GM12878 (cell line): ENCODE measurements around the gene PRPF40B. TPM values are rescaled to one million over a fixed set of nuclear protein-coding genes. Genes with fewer than 3 reads are reported as not detected.

Experiments
- ATAC-seq: fragments of 200-7000 bp; cut with Tn5 transposase; 3 replicates; pipeline ENCODE4 v1.9.1; 2020; ENCODE audit warnings: mild to moderate bottlenecking, moderate library complexity
- BruUV-seq: library from RNA; stranded (reverse); fragments of 400-500 nt; replicated peaks from 2 replicates; lab custom pipeline; 2021; lab: Mats Ljungman, UMichigan
- CTCF ChIA-PET: fragments of 300-600 bp; sonication (Branson Sonifier 250); formaldehyde crosslinking; extraction: SDS; loops from one replicate; lab custom pipeline; 2021; ENCODE audit warnings: inconsistent platforms; lab: Yijun Ruan, JAX
- POLR2A ChIA-PET: fragments of 350-600 bp; formaldehyde crosslinking; extraction: SDS; loops from one replicate; lab custom pipeline; 2021; ENCODE audit warnings: inconsistent platforms; lab: Charles Lee
- RAD21 ChIA-PET: fragments of 300-600 bp; sonication (Branson Sonifier 250); formaldehyde crosslinking; loops from one replicate; lab custom pipeline; 2023; ENCODE audit warnings: antibody characterized with exemption; ENCODE audit not compliant: unreplicated experiment; lab: Charles Lee
- SMC1A ChIA-PET: fragments of 300-600 bp; sonication (Branson Sonifier 250); formaldehyde crosslinking; loops from one replicate; lab custom pipeline; 2023; ENCODE audit not compliant: unreplicated experiment, uncharacterized antibody; lab: Charles Lee
- DNase-seq: peaks from one replicate; pipeline ENCODE4 v3.0.0-alpha.2; 2011; ENCODE audit warnings: low read depth, low spot score
- FAIRE-seq: peaks from 3 replicates; lab custom pipeline; 2011; peaks lifted over from hg19 to GRCh38; lab: Jason Lieb, UNC
- H2AFZ ChIP-seq: 2 replicates; pipeline ENCODE4 v1.6.0; 2011; ENCODE audit warnings: low read depth, low read length, control low read depth; ENCODE audit not compliant: control insufficient read depth
- H3K27ac ChIP-seq: 2 replicates; pipeline ENCODE4 v1.5.1; 2011; ENCODE audit warnings: control low read depth; ENCODE audit not compliant: control insufficient read depth, insufficient read depth
- H3K27me3 ChIP-seq, 2 experiments: replicated peaks in 1 of 2; 2 replicates each; pipeline versions ENCODE4 v1.6.0 to v1.6.1; 2011; ENCODE audit warnings: low read length in 1 of 2; ENCODE audit not compliant: control insufficient read depth in 2 of 2, insufficient read depth in 2 of 2
- H3K36me3 ChIP-seq, 2 experiments: 2 replicates each; pipeline ENCODE4 v1.5.1; 2011; ENCODE audit warnings: low read length in 1 of 2; ENCODE audit not compliant: control insufficient read depth in 2 of 2, insufficient read depth in 2 of 2
- H3K4me1 ChIP-seq: 2 replicates; pipeline ENCODE4 v1.6.1; 2011; ENCODE audit warnings: mild to moderate bottlenecking, low read length, moderate library complexity, mixed read lengths; ENCODE audit not compliant: control insufficient read depth, insufficient read depth
- H3K4me2 ChIP-seq: 2 replicates; pipeline ENCODE4 v1.6.0; 2011; ENCODE audit warnings: control low read depth; ENCODE audit not compliant: control insufficient read depth, insufficient read depth
- H3K4me3 ChIP-seq: fragments of 200-600 bp; sonication (generic); 2 replicates; pipeline ENCODE4 v1.5.1; 2016
- H3K79me2 ChIP-seq: 2 replicates; pipeline ENCODE4 v1.6.0; 2011; ENCODE audit warnings: low read length; ENCODE audit not compliant: control insufficient read depth, insufficient read depth
- H3K9ac ChIP-seq: 2 replicates; pipeline ENCODE4 v1.8.0; 2011; ENCODE audit warnings: low read length, control low read depth, mixed read lengths; ENCODE audit not compliant: control insufficient read depth, insufficient read depth
- H3K9me3 ChIP-seq: replicated peaks from 3 replicates; pipeline ENCODE4 v1.5.1; 2011; ENCODE audit warnings: mild to moderate bottlenecking, low read length; ENCODE audit not compliant: control insufficient read depth, insufficient read depth
- H4K20me1 ChIP-seq: 2 replicates; pipeline ENCODE4 v1.6.0; 2011; ENCODE audit not compliant: control insufficient read depth, insufficient read depth
- DPF2 ChIP-seq: fragments of 450-650 bp; IDR thresholded peaks from 2 replicates; pipeline ENCODE4 v1.6.1; 2017; ENCODE audit warnings: mild to moderate bottlenecking
- HCFC1 ChIP-seq: fragments of 150-350 bp; IDR thresholded peaks from 2 replicates; pipeline ENCODE4 v1.6.1; 2014; ENCODE audit warnings: low read length
- HDAC6 ChIP-seq: fragments of 200-600 bp; sonication (generic); IDR thresholded peaks from one replicate; pipeline ENCODE4 v1.8.0; 2017; ENCODE audit warnings: antibody characterized with exemption; ENCODE audit not compliant: unreplicated experiment
- JUND ChIP-seq: IDR thresholded peaks from 2 replicates; pipeline ENCODE4 v1.6.1; 2012; ENCODE audit warnings: low read depth, mild to moderate bottlenecking, low read length, improper control_type of control experiment, moderate library complexity
- MEF2B ChIP-seq: fragments of 450-650 bp; IDR thresholded peaks from 2 replicates; pipeline ENCODE4 v1.6.1; 2018; ENCODE audit warnings: mild to moderate bottlenecking, moderate library complexity; ENCODE audit not compliant: partially characterized antibody, poor library complexity, severe bottlenecking
- NFYB ChIP-seq: IDR thresholded peaks from 2 replicates; pipeline ENCODE4 v1.6.1; 2011; ENCODE audit warnings: low read depth, mild to moderate bottlenecking, low read length, improper control_type of control experiment, moderate library complexity; ENCODE audit not compliant: insufficient read depth
- NR2C1 ChIP-seq: fragments of 450-650 bp; IDR thresholded peaks from 2 replicates; pipeline ENCODE4 v1.6.1; 2017; ENCODE audit warnings: antibody characterized with exemption, mild to moderate bottlenecking, moderate library complexity
- SMARCA5 ChIP-seq: fragments of 450-650 bp; IDR thresholded peaks from 2 replicates; pipeline ENCODE4 v1.6.1; 2017; ENCODE audit warnings: mild to moderate bottlenecking
- SMC3 ChIP-seq: IDR thresholded peaks from 2 replicates; pipeline ENCODE4 v1.6.1; 2011; ENCODE audit warnings: low read length, improper control_type of control experiment, borderline replicate concordance
- SP1 ChIP-seq: IDR thresholded peaks from one replicate; pipeline ENCODE4 v1.6.1; 2011; ENCODE audit warnings: low read depth, low read length
- STAT1 ChIP-seq: fragments of 450-650 bp; conservative IDR thresholded peaks from 2 replicates; pipeline ENCODE4 v1.6.1; 2014; ENCODE audit warnings: antibody characterized with exemption, mild to moderate bottlenecking
- STAT3 ChIP-seq: IDR thresholded peaks from 2 replicates; pipeline ENCODE4 v1.6.1; 2011; ENCODE audit warnings: low read depth, low read length, improper control_type of control experiment
- WGBS: methylation state at CpG from one replicate; pipeline ENCODE4 v1.1.6; 2016; ENCODE audit warnings: low lambda C conversion rate; ENCODE audit not compliant: insufficient replicate concordance, insufficient coverage; ENCODE audit errors: missing lambda C conversion rate; 5-methylcytosine and 5-hydroxymethylcytosine counted together
- in situ Hi-C: fragments of 300-500 bp; cut with MboI; formaldehyde crosslinking; loops from 9 replicates; pipeline ENCODE4 v1.14.3; 2018; ENCODE audit warnings: mixed read lengths
- intact Hi-C: fragments of 100-400 bp; cut with micrococcal nuclease; formaldehyde crosslinking; loops from one replicate; pipeline ENCODE4 v1.14.2; 2022; ENCODE audit not compliant: unreplicated experiment
- polyA plus RNA-seq, 11 experiments: library from polyadenylated mRNA; depleted of rRNA in 4 of 11; unstranded in 6 of 11; stranded (reverse) in 5 of 11; fragments of >200 nt; fragmentation: Nextera tagmentation in 4 of 11; fragmentation: Illumina TruSeq in 1 of 11; extraction: Ambion mirVana in 4 of 11; extraction: Trizol in 1 of 11; gene quantifications; 1 replicate in 1 of 11; 2 replicates in 10 of 11; pipeline versions ENCODE4 v1.2.1 to v1.2.3, GENCODE V29; 2011 to 2016; ENCODE audit warnings: inconsistent platforms in 2 of 11, missing spikeins in 2 of 11, low read depth in 1 of 11
- total RNA-seq, 4 experiments: library from RNA; depleted of rRNA in 3 of 4; stranded (reverse); fragments of >200 nt in 3 of 4; fragmentation: Illumina TruSeq in 1 of 4; extraction: Trizol in 1 of 4; gene quantifications; 2 replicates each; pipeline versions ENCODE4 v1.2.1 to v1.2.3, GENCODE V29; 2013 to 2021
- TF ChIP-seq, protein P1 (sequence below): fragments of 450-650 bp; IDR thresholded peaks from 2 replicates; pipeline ENCODE4 v1.6.1; 2017; ENCODE audit warnings: borderline replicate concordance
- TF ChIP-seq, protein P2 (sequence below): fragments of 150-350 bp; IDR thresholded peaks from 2 replicates; pipeline ENCODE4 v1.6.1; 2014; ENCODE audit warnings: mild to moderate bottlenecking, low read depth, low read length
- TF ChIP-seq, protein P3 (sequence below): IDR thresholded peaks from 2 replicates; pipeline ENCODE4 v1.6.1; 2011; ENCODE audit warnings: mild to moderate bottlenecking, low read depth, low read length, moderate library complexity; ENCODE audit not compliant: insufficient replicate concordance
- TF ChIP-seq, protein P4 (sequence below), 3 experiments: IDR thresholded peaks in 2 of 3; conservative IDR thresholded peaks in 1 of 3; 2 replicates each; pipeline ENCODE4 v1.5.1; 2011; ENCODE audit warnings: low read depth in 3 of 3, low read length in 3 of 3, mild to moderate bottlenecking in 3 of 3, control low read depth in 2 of 3, moderate library complexity in 2 of 3, inconsistent platforms in 1 of 3, mixed read lengths in 1 of 3; ENCODE audit not compliant: control insufficient read depth in 2 of 3, insufficient read depth in 1 of 3; ENCODE audit errors: extremely low read depth in 1 of 3

PRPF40B gene
- total and polyA plus RNA-seq, 10 of the 15 experiments (the other 5 are each of a cell fraction or from before 2014, with no cell fraction given) = 0.31 to 17.9 (median 7.3) TPM

DNA sequence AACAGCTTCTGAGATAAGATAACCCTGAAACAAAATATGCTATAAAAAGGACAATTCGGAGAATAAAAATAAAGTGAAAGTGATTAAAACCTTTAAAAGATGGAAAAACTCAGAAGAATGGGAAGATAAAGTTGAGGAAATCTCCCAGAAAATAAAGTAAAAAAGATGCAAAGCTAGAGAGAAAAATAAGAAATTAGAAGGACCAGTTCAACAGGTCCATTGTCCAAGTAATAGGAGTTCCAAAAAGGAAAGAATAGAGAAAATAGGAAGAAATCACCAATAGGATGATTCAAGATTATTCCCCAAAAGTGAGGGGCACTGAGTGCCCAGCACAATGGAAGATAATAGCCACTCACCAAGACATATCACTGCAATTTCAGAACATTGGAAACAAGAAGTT lies 4.8 kb upstream of the PRPF40B start:
- H4K20me1 ChIP-seq = no peaks in the 10 kb centered on the region
- no peaks in the 10 kb centered on the region for H3K27me3 ChIP-seq
- peaks cover 15% of the 10 kb centered on the region for H3K4me1 ChIP-seq
- TF ChIP-seq DPF2 (no peak), HCFC1 (no peak), MEF2B (no peak), SMARCA5 (no peak), NFYB (no peak), NR2C1 (no peak), STAT1 (no peak), STAT3 (no peak), SMC3 (no peak), HDAC6 (no peak), JUND (no peak), SP1 (no peak)
- TF ChIP-seq, protein P1, sequence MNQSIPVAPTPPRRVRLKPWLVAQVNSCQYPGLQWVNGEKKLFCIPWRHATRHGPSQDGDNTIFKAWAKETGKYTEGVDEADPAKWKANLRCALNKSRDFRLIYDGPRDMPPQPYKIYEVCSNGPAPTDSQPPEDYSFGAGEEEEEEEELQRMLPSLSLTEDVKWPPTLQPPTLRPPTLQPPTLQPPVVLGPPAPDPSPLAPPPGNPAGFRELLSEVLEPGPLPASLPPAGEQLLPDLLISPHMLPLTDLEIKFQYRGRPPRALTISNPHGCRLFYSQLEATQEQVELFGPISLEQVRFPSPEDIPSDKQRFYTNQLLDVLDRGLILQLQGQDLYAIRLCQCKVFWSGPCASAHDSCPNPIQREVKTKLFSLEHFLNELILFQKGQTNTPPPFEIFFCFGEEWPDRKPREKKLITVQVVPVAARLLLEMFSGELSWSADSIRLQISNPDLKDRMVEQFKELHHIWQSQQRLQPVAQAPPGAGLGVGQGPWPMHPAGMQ = no peak
- TF ChIP-seq, protein P2, sequence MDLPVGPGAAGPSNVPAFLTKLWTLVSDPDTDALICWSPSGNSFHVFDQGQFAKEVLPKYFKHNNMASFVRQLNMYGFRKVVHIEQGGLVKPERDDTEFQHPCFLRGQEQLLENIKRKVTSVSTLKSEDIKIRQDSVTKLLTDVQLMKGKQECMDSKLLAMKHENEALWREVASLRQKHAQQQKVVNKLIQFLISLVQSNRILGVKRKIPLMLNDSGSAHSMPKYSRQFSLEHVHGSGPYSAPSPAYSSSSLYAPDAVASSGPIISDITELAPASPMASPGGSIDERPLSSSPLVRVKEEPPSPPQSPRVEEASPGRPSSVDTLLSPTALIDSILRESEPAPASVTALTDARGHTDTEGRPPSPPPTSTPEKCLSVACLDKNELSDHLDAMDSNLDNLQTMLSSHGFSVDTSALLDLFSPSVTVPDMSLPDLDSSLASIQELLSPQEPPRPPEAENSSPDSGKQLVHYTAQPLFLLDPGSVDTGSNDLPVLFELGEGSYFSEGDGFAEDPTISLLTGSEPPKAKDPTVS = no peak
- TF ChIP-seq, protein P3, sequence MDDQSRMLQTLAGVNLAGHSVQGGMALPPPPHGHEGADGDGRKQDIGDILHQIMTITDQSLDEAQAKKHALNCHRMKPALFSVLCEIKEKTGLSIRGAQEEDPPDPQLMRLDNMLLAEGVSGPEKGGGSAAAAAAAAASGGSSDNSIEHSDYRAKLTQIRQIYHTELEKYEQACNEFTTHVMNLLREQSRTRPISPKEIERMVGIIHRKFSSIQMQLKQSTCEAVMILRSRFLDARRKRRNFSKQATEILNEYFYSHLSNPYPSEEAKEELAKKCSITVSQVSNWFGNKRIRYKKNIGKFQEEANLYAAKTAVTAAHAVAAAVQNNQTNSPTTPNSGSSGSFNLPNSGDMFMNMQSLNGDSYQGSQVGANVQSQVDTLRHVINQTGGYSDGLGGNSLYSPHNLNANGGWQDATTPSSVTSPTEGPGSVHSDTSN = no peak
- TF ChIP-seq, protein P4, sequence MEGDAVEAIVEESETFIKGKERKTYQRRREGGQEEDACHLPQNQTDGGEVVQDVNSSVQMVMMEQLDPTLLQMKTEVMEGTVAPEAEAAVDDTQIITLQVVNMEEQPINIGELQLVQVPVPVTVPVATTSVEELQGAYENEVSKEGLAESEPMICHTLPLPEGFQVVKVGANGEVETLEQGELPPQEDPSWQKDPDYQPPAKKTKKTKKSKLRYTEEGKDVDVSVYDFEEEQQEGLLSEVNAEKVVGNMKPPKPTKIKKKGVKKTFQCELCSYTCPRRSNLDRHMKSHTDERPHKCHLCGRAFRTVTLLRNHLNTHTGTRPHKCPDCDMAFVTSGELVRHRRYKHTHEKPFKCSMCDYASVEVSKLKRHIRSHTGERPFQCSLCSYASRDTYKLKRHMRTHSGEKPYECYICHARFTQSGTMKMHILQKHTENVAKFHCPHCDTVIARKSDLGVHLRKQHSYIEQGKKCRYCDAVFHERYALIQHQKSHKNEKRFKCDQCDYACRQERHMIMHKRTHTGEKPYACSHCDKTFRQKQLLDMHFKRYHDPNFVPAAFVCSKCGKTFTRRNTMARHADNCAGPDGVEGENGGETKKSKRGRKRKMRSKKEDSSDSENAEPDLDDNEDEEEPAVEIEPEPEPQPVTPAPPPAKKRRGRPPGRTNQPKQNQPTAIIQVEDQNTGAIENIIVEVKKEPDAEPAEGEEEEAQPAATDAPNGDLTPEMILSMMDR (IDR thresholded peaks at IDR 0.05 in 2 of 3, conservative IDR thresholded peaks at IDR 0.05 in 1 of 3; ENCODE audit: control insufficient read depth in 2 of 3, extremely low read depth in 1 of 3, insufficient read depth in 1 of 3, low read depth in 3 of 3, low read length in 3 of 3) = no peak
- H3K4me2 ChIP-seq = no peak overlapping the region
- in situ Hi-C loops (no loop called here), intact Hi-C loops (no loop called here)
- POLR2A ChIA-PET = interaction anchor here (0.8 kb wide), 1 partner anchor 155 kb away, joined by 4 read pairs; no protein-coding TSS in a partner anchor
- SMC1A ChIA-PET = interaction anchor here (0.6 to 1.4 kb wide), 4 partner anchors 8 to 269 kb away, joined by 3 read pairs; no protein-coding TSS in a partner anchor
- H3K27ac ChIP-seq = no peak overlapping the region
- RAD21 ChIA-PET = interaction anchor here (1.1 kb wide), 1 partner anchor 260 kb away, joined by 3 read pairs; no protein-coding TSS in a partner anchor
- no peak for FAIRE-seq
- CTCF ChIA-PET = interaction anchor here (0.7 to 7.6 kb wide), 7 partner anchors 15 to 287 kb away, joined by 3 to 57 read pairs (median 4); no protein-coding TSS in a partner anchor
- no peak for DNase-seq
- no peaks in the 10 kb centered on the region; the same call in 2 of the 3 replicates for H3K9me3 ChIP-seq
- H3K36me3 ChIP-seq = no peaks in the 10 kb centered on the region
- H3K9ac ChIP-seq = no peak overlapping the region
- whole genome bisulfite sequencing = 95% methylated on average over 1 of the region's 1 CpG
- ATAC-seq = no peak
- H3K79me2 ChIP-seq = no peaks in the 10 kb centered on the region
- BruUV-seq = no TSS peak
- H2AFZ ChIP-seq = no peak overlapping the region
- no peak overlapping the region for H3K4me3 ChIP-seq
